NK-92 (cell line): Measurements from ENCODE around the gene UQCC5.

Experiments
- DNase-seq: peaks from one replicate; lab custom pipeline; 2025; ENCODE audit not compliant: unreplicated experiment; lab: John Stamatoyannopoulos, UW

Gene UQCC5

GRCh38 chr3:52532838-52533622 is 3.4 kb upstream of the UQCC5 start:
- no peak for DNase-seq

GRCh38 chr3:52533623-52534280 is 2.7 kb upstream of the UQCC5 start, which contains the start of gene NT5DC2:
Gene NT5DC2 (minus strand): TSS chr3:52533857. CDS start chr3:52533737, 120 bp downstream.
- no peak for DNase-seq

- DNase-seq: no peak
Measured at GRCh38 chr3:52534281-52535183, 1.9 kb upstream of the UQCC5 start.

- DNase-seq: no peak
Measured at GRCh38 chr3:52535411-52536111, 844 bp upstream of the UQCC5 start.

GRCh38 chr3:52536112-52536368 is 365 bp upstream of the UQCC5 start:
- no peak for DNase-seq

GRCh38 chr3:52537165-52537620 is 788 bp downstream of the UQCC5 start:
- no peak for DNase-seq

- no peak for DNase-seq
Measured at GRCh38 chr3:52537726-52538421, 1.5 kb downstream of the UQCC5 start.

- no peak for DNase-seq
Measured at GRCh38 chr3:52539010-52539653, 2.7 kb downstream of the UQCC5 start.

- no peak for DNase-seq
Measured at GRCh38 chr3:52541050-52541449, 4.6 kb downstream of the UQCC5 start.

GRCh38 chr3:52544937-52545336 is 8.5 kb downstream of the UQCC5 start:
- no peak for DNase-seq

GRCh38 chr3:52546111-52546901 is 9.9 kb downstream of the UQCC5 start:
- no peak for DNase-seq

GRCh38 chr3:52547143-52547542 is 10.7 kb downstream of the UQCC5 start:
- DNase-seq: no peak

GRCh38 chr3:52551118-52551517 is 14.7 kb downstream of the UQCC5 start:
- DNase-seq: no peak

GRCh38 chr3:52552089-52552488 is 15.7 kb downstream of the UQCC5 start:
- no peak for DNase-seq

GRCh38 chr3:52554026-52554755 is 17.8 kb downstream of the UQCC5 start:
- DNase-seq: no peak

- no peak for DNase-seq
Measured at GRCh38 chr3:52555056-52555455, 18.7 kb downstream of the UQCC5 start.

GRCh38 chr3:52557011-52557960 is 20.9 kb downstream of the UQCC5 start:
- no peak for DNase-seq
